Colon (tissue), 2 donors: ENCODE measurements around the gene MAST4.

Source experiments
- FAIRE-seq: peaks from 2 replicates; lab custom pipeline; 2012; peaks lifted over from hg19 to GRCh38; lab: Jason Lieb, UNC
- donor health status: control.
- donor health status: control.

MAST4 gene

GRCh38 chr5:66993882-66994281 lies 397.7 kb downstream of the MAST4 start:
- FAIRE-seq, result no peak

GRCh38 chr5:66994790-66995189 lies 398.6 kb downstream of the MAST4 start:
- FAIRE-seq, result no peak

GRCh38 chr5:67000794-67001475 lies 404.7 kb downstream of the MAST4 start:
- FAIRE-seq, result no peak

- no peak for FAIRE-seq
Observed at GRCh38 chr5:67002832-67003684, 406.9 kb downstream of the MAST4 start.

GRCh38 chr5:67003685-67003934 lies 407.4 kb downstream of the MAST4 start:
- no peak for FAIRE-seq

- no peak for FAIRE-seq
Observed at GRCh38 chr5:67003935-67004729, 407.9 kb downstream of the MAST4 start.

- FAIRE-seq, result no peak
Observed at GRCh38 chr5:67004730-67005350, 408.6 kb downstream of the MAST4 start.

GRCh38 chr5:67005737-67006499 lies 409.7 kb downstream of the MAST4 start:
- FAIRE-seq, result no peak

- no peak for FAIRE-seq
Observed at GRCh38 chr5:67006500-67006848, 410.3 kb downstream of the MAST4 start.

GRCh38 chr5:67009028-67009427 lies 412.8 kb downstream of the MAST4 start:
- FAIRE-seq, result no peak

- no peak for FAIRE-seq
Observed at GRCh38 chr5:67010684-67011409, 414.7 kb downstream of the MAST4 start.

GRCh38 chr5:67011422-67011821 lies 415.2 kb downstream of the MAST4 start:
- no peak for FAIRE-seq

- FAIRE-seq, result no peak
Observed at GRCh38 chr5:67012171-67012570, 416.0 kb downstream of the MAST4 start.

- no peak for FAIRE-seq
Observed at GRCh38 chr5:67013719-67014118, 417.5 kb downstream of the MAST4 start.

- FAIRE-seq, result no peak
Observed at GRCh38 chr5:67014191-67014590, 418.0 kb downstream of the MAST4 start.

- no peak for FAIRE-seq
Observed at GRCh38 chr5:67014957-67015400, 418.8 kb downstream of the MAST4 start.

GRCh38 chr5:67015541-67016191 lies 419.5 kb downstream of the MAST4 start:
- FAIRE-seq, result no peak

GRCh38 chr5:67019065-67019845 lies 423.1 kb downstream of the MAST4 start:
- no peak for FAIRE-seq

GRCh38 chr5:67020096-67020615 lies 424.0 kb downstream of the MAST4 start:
- no peak for FAIRE-seq

GRCh38 chr5:67021031-67021430 lies 424.8 kb downstream of the MAST4 start:
- no peak for FAIRE-seq
